GM19372 (cell line): ENCODE measurements around the gene GNG10.
"Not testable (repeated sequence)": the region's sequence is repeated elsewhere in the genome, so short reads cannot be mapped to it uniquely, and the experiment has no call there.

Experiments
- ATAC-seq: cut with Tn5 transposase; IDR thresholded peaks from one replicate; pipeline ENCODE4 v1.9.1; 2021; ENCODE audit warnings: mild to moderate bottlenecking, low read depth, moderate library complexity; ENCODE audit not compliant: unreplicated experiment

Gene GNG10

GRCh38 chr9:111648066-111648465 is 13.3 kb upstream of the GNG10 start:
- ATAC-seq, result no peak

DNA sequence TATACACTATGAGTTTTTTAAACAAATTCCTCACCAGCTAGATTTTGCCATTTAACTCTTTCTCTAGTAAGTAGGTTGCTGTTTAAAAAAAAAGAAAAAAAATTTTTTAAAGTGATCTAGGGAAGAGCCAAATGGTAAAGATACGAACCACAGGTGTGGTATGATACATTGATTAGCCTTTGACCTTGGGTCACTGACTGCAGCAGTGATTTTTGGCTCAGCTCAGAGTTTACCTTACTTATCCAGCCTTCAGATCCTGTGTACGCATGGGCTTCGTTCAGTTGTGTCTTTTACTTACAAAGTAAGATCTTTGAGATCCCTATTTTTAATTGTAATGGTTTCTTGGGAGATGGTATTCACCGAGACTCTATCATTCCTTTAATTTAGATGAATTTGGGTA is 12.4 kb upstream of the GNG10 start:
- no peak for ATAC-seq

GRCh38 chr9:111657051-111657450 is 4.4 kb upstream of the GNG10 start:
- ATAC-seq, result no peak

DNA sequence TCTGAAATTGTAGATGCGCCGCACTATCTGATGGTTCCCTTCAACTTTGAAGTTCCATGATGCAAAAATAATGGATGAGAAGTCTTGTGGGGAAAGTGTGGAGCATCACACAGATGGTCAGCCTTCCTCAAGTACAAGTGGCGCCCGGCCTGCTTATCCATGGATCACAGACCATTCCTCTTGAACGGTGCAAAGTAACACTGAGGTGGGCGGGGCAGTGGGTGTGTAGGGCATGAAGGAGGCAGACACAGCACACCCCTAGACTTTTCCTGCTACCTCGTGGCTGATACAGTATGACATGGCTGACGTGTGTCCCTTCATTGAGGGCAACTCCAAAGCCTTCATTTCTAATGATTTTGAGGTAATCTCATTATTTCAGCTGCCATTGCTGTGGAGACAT is 2.5 kb upstream of the GNG10 start:
- no peak for ATAC-seq

GRCh38 chr9:111659691-111660090 is 1.7 kb upstream of the GNG10 start:
- ATAC-seq, result no peak

GRCh38 chr9:111661802-111662521 is 557 bp downstream of the GNG10 start:
- ATAC-seq, result peak; percentile 31

DNA sequence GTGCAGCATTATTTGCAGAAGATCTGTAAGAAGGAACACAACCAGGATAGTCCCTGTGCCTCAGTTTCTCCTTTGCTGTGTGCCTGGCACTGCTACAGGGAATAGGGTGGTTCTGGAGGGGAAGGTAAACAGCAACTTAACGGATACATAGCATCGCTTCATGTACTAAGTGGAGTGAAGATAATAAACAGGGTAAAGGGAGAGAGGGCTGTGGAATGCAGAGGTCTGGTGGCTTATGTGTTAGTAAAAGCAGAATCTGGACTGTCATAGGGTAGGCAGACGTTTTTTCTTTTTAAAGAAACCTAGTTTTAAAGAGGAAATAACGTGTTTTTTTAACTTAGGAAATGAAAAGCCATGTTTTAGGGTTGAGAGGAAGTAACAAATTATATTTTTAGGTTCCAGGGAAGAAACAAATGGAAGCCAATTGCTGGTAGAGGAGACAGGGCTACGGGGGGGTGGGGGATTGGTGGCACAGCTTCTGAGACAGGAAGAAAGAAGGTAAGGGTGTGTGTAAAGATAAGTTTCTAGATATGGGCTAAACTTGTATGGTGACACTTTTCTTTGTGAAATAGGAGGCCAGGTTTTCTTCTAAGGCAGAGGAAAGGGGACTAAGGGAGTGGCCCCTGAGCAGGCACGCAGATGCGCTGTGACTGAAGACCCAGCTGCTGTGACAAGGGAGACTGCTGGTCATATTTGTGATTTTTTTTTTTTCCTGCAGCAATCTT is 1.3 kb downstream of the GNG10 start:
- no peak for ATAC-seq

- ATAC-seq, result no peak
Measured at GRCh38 chr9:111663301-111663823, 2.0 kb downstream of the GNG10 start.

DNA sequence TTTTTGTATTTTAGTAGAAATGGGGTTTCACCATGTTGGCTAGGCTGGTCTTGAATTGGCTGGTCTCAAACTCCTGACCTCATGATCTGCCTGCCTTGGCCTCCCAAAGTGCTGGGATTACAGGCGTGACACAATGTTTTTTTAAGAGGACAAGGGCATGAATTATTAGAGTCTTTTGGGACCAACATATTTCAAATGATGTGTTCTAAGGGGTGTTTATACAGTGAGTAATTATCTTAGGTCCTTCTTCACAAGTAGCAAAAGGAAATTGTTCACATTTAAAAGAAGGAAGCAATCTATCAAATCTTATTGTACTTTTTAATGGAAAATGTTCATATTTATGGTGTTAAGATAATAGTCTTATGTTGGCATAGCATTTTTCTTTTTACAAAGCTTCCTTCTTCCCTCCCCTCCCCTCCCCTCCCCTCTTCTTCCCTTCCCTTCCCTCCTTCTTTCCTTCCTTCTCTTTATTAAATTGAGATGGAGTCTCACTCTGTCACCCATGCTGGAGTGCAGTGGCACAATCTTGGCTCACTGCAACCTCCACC is 6.7 kb downstream of the GNG10 start:
- ATAC-seq, result no peak

DNA sequence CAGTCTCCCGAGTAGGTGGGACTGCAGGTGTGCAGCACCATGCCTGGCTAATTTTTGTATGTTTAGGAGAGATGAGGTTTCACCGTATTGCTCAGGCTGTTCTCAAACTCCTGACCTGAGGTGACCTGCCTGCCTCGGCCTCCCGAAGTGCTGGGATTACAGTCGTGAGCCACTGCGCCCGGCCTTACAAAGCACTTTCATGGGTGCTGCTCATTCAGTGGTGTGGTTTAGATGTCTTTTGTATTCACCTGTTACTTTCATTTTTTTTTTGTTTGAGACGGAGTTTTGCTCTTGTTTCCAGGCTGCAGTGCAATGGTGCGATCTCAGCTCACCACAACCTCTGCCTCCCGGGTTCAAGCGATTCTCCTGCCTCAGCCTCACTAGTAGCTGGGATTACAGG is 7.2 kb downstream of the GNG10 start:
- ATAC-seq, result not testable (repeated sequence)

GRCh38 chr9:111674319-111674718 is 12.9 kb downstream of the GNG10 start:
- no peak for ATAC-seq

- ATAC-seq, result no peak
Measured at GRCh38 chr9:111676116-111676515, 14.7 kb downstream of the GNG10 start.

- no peak for ATAC-seq
Measured at GRCh38 chr9:111678293-111678692, 16.9 kb downstream of the GNG10 start.

GRCh38 chr9:111679199-111679598 is 17.8 kb downstream of the GNG10 start:
- ATAC-seq, result no peak

DNA sequence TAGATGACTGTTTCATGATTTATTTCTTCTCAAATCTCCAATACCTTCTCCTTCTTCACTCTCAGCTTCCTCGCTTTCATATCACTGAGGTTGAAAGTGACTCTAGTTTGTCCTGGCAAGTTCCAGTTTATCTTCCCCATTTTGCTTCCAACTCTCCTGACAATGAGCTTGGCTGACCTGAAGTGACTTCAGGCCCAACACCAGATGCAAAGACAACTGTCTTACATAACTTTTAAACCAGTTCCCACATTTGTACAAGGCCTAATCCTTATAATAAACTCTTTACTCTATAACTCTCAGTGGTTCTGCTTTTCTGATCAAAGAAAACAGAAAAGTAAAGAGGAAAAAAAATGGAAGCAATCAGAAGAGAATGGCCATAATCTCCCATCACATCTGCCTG is 22.0 kb downstream of the GNG10 start:
- ATAC-seq, result no peak

- no peak for ATAC-seq
Measured at GRCh38 chr9:111691672-111692329, 30.4 kb downstream of the GNG10 start.

DNA sequence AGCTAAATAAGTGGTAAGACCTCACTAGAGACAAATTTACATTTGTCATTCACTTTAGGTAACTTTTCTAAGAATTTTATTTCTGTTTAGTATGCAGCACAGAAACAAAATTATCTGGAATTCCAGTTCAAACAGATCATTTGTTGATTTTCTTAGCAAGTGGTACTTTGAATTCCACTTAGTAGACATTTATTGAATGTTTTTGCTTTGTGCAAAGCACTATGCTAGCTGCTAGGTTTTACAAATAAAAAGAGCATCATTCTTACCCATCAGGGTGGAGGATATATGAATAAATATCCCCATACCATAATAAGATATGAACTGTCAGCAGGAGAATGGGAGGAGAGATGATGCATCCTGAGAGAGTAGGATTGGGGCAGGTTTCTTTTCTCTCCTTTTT is 35.4 kb downstream of the GNG10 start:
- no peak for ATAC-seq

DNA sequence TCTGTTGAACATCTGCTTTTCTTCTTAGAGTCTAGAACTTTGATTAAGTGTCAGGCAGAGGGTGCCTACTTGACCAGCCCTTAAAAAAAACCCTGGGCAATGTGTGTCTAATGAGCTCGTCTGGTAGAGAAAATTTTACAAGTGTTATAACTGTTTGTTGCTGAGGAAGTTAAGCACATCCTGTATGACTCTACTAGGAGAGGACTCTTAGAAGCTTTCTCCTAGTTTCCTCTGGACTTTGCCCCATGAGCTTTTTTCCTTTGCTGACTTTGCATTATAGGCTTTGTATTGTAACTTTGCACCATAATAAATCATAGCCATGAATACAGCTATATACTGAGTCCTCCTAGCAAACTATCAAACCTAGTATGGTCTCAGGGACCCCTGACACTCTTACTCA is 39.4 kb downstream of the GNG10 start:
- no peak for ATAC-seq

DNA sequence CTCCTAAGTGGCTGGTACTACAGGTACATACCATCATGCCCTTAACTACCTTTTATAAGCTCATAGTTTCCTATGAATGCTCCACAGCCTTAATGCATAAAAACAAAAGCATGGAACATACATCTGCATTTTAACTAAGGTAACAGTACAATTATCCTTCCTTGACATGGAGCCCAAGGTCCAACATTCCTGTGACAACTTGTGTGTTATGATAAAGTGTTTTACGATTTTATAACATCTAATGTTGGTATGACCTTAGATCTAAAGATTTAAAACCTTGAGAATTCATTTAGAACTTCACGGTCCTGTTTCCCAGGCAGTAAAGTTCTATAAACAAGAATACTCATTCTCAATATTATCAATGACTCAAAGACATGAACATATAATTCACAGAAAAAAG is 43.1 kb downstream of the GNG10 start:
- ATAC-seq, result no peak

DNA sequence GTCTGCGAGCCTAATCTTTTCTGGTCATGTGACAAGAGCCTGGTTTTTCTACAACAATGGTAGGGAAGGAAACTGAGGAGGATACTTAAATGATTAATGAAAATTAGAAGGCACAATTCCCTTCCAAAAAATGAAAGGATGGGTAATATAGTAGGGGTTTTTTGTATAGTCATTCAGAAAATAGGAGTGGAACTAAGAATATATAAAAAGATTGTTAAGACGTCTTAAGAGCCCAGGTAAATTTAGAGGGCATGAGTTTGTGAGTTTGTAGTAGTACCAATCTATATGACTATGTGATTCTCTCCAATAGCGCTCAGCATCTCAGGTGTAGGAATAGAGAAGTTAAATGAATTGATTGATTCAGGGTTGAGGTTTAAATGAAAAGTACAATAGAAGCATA is 50.1 kb downstream of the GNG10 start:
- no peak for ATAC-seq

DNA sequence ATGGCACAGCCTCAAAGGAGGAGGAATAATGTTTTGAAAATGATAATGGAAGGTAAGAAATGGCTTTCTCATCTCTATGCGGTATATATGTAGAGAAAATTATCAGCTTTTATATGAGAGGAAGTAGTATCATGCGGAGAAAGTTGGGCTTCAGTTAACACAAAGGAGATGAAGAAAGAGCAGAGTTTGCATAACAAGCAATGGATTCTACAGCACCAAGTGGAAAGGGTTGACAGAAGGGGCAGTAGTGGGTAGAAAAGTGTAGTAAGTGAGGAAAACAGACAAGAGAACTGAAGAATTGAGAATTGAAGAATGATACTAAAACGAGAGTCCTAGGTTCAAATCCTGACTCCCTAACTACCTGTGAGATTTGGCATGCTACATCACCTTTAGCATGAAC is 51.0 kb downstream of the GNG10 start:
- ATAC-seq, result no peak
